Activated T-cell treated with anti-CD3 and anti-CD28 coated beads, Interleukin-2, amount 50 U/mL, for 24 hours (primary cell): ENCODE results near the gene SULF2.

ENCODE experiments used
- DNase-seq: peaks from one replicate; pipeline ENCODE4 v3.0.0-alpha.2; 2020
- H3K27ac Mint-ChIP-seq: 2 replicates; pipeline ENCODE4 v1.8.0; 2020; ENCODE audit warnings: mild to moderate bottlenecking, mixed read lengths
- H3K27me3 Mint-ChIP-seq: 2 replicates; pipeline ENCODE4 v1.8.0; 2020; ENCODE audit warnings: mixed read lengths
- H3K36me3 Mint-ChIP-seq: 2 replicates; pipeline ENCODE4 v1.8.0; 2020; ENCODE audit warnings: low read depth, mixed read lengths
- H3K4me1 Mint-ChIP-seq: 2 replicates; pipeline ENCODE4 v1.8.0; 2020; ENCODE audit warnings: low read depth, mixed read lengths
- H3K4me3 Mint-ChIP-seq: 2 replicates; pipeline ENCODE4 v1.8.0; 2020; ENCODE audit warnings: mild to moderate bottlenecking, moderate library complexity, mixed read lengths
- H3K9me3 Mint-ChIP-seq: 2 replicates; pipeline ENCODE4 v1.8.0; 2020; ENCODE audit warnings: mixed read lengths

Gene SULF2

DNA sequence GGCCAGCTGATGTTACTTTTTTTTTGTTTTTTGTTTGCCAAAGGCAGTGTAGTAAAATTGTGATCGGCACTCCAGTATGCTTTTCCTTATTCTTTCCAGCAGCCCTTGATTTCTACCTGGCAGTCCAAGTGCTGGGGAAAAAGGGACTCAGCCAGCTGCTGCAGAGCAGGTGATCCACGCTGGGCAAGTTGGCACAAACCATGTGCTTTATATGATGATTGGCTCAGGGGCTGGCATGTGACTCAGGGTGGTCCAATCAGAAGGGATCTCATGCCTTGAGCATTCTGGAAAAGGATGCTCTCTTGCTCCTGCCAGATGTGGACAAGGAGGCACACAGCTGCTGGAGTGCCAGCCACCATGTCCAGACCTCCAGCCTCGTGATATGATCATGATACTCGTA, 54.5 kb downstream of the SULF2 start:
- Mint-ChIP-seq H3K4me3 (no peak overlapping the region), H3K4me1 (peaks cover 32% of the 10 kb centered on the region), H3K36me3 (no peaks in the 10 kb centered on the region), H3K9me3 (no peaks in the 10 kb centered on the region), H3K27me3 (no peaks in the 10 kb centered on the region), H3K27ac (no peak overlapping the region)
- no peak for DNase-seq

DNA sequence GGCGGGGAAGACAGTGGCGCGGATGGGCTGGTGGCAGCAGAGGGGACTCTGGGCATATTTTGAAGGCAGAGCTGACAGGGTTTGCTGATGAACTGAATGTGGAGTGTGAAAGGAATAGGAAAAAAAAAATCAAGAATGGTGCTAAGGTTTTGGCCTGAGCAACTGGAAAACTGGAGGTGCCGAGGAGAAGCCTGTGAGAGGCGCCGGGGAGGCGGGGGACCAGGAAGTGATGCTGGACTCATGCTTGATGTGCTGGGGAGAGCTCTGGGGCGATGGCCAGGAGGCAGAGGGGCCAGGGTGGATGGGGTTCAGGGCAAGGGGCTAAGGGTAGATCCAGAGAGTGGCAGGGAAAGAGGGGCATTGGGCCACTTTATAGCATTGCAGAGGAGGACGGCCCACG, 55.8 kb downstream of the SULF2 start:
- Mint-ChIP-seq H3K4me1 (peaks cover 42% of the 10 kb centered on the region), H3K27me3 (no peaks in the 10 kb centered on the region), H3K9me3 (no peaks in the 10 kb centered on the region), H3K4me3 (no peak overlapping the region), H3K27ac (no peak overlapping the region), H3K36me3 (no peaks in the 10 kb centered on the region)
- DNase-seq = no peak

DNA sequence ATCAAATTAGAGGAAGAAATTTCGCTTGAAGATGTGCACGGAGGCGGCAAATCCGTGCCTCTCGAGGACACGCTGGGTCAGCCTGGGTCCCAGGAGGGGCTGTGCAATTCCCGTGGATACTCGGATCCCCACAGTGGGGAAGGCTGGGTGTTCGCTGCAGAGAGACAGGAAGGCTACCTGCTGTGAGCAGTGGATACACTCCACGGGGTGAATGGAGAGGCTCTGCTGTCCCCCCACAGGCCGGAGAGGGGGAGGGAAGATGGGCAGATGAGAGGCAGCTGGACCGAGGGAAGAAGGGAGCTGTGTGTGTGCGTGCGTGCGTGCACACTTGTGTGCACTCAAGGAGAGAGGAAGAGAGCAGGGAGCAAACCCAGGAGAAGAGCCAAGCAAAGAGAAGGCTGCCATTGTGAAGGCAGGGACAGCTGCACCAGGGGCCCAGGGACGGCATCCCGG, 57.3 kb downstream of the SULF2 start:
- H3K9me3 Mint-ChIP-seq = no peaks in the 10 kb centered on the region
- H3K4me1 Mint-ChIP-seq = peaks cover 42% of the 10 kb centered on the region
- peak overlapping the region; percentile 91 for H3K27ac Mint-ChIP-seq
- H3K36me3 Mint-ChIP-seq = no peaks in the 10 kb centered on the region
- peak overlapping the region; percentile 52 for H3K4me3 Mint-ChIP-seq
- DNase-seq = no peak
- no peaks in the 10 kb centered on the region for H3K27me3 Mint-ChIP-seq

DNA sequence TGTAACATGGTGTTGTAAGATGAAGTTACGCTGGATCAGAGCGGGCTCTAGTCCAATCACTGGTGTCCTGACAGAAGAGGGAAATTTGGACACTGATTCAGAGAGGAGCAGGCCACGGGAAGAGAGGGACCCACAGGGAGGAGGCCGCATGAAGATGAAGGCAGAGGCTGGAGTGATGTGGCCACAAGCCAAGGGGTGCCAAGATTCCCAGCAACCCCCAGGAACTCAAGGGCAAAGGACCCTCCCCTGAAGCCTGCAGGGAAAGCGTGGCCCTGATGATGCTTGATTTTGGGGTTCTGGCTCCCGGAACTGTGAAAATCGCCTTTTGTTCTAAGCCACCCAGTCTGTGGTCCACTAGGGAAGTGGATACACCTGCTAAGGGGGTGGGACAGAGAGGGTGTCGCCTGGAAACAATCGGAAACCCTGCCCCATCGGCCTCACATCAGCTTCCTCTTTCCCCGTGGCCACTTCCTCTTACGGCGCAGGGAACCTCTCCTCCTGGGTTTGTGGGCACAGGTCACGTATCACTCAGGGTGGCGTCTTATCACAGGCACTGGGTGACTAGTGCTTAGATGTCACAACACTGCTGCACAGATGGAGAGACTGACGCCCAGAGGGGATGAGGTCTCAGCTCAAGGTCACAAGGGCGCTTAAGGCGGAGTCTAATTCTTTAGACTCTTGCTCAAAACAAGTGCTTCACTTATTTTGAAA, 58.0 kb downstream of the SULF2 start:
- H3K4me3 Mint-ChIP-seq = peak overlapping the region; percentile 52
- peak overlapping the region; percentile 91 for H3K27ac Mint-ChIP-seq
- H3K27me3 Mint-ChIP-seq = no peaks in the 10 kb centered on the region
- no peaks in the 10 kb centered on the region for H3K9me3 Mint-ChIP-seq
- DNase-seq = peak; percentile 75
- peaks cover 42% of the 10 kb centered on the region for H3K4me1 Mint-ChIP-seq
- H3K36me3 Mint-ChIP-seq = no peaks in the 10 kb centered on the region

- Mint-ChIP-seq H3K4me1 (peaks cover 42% of the 10 kb centered on the region), H3K27ac (peak overlapping the region; percentile 91), H3K36me3 (no peaks in the 10 kb centered on the region), H3K27me3 (no peaks in the 10 kb centered on the region), H3K4me3 (no peak overlapping the region), H3K9me3 (no peaks in the 10 kb centered on the region)
- no peak for DNase-seq
Observed at GRCh38 chr20:47726632-47727031, 58.6 kb downstream of the SULF2 start.

DNA sequence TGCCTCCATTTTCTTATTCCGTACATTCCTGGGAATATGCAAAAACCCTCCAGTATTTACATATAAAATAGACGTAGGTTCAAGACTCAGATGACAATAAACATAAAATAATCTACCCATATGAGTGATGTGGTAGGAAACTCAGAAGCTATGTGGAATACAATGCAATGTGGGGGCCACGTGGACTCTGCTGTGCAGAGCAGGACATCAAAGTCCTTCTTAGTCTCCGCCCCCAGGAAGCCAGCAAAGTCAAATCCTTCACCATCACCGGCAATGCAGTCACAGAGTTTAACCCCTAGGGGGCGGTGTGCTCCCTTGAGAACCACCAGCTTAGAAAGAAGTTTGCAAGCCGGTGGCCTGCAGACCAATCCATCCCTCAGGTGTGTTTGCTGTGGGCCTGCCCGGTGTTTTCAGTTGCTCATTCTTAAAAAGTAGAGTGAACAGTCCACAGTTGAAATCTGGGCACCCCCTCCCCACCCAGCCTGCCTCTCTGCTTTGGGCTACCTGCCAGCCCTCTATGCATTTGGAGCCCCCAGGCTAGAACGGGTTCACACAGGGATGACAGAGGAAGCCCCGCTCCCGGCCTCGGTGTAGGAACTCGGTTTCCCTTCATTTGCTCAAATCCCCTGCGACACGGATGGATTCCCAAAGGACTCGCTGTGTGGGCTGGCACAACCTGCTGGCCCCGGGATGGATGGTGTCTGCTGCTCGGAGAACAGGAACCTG, 59.9 kb downstream of the SULF2 start:
- Mint-ChIP-seq H3K27ac (no peak overlapping the region), H3K27me3 (no peaks in the 10 kb centered on the region), H3K4me1 (peaks cover 42% of the 10 kb centered on the region)

GRCh38 chr20:47724910-47725247, 60.4 kb downstream of the SULF2 start:
- Mint-ChIP-seq H3K4me3 (no peak overlapping the region), H3K27me3 (no peaks in the 10 kb centered on the region), H3K27ac (no peak overlapping the region), H3K4me1 (peaks cover 42% of the 10 kb centered on the region), H3K36me3 (no peaks in the 10 kb centered on the region), H3K9me3 (no peaks in the 10 kb centered on the region)
- no peak for DNase-seq

More for the DNA sequence above, 59.9 kb downstream of the SULF2 start:
- Mint-ChIP-seq H3K9me3 (no peaks in the 10 kb centered on the region), H3K4me3 (no peak overlapping the region), H3K36me3 (no peaks in the 10 kb centered on the region)
- peak; percentile 80 for DNase-seq

DNA sequence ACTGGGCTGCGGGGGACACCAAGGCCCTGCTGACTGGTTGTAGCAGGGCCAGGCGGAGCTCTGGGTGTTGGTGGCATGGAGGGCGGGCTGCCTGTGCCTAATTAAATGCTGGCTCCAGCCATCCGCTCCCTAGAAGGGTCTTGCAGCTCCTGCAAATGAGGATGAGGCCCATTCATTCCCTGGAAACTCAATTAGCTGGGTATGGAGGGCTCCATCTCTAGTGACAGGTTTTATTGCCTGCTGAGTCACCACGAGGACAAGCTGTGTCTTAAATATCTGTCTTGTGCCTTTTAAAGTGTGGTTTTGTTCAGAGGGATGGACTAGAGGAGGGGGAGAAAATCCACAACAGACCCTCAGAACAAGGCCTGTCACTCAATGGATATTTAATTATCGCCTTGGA, 60.9 kb downstream of the SULF2 start:
- no peak overlapping the region for H3K27ac Mint-ChIP-seq
- no peaks in the 10 kb centered on the region for H3K9me3 Mint-ChIP-seq
- H3K27me3 Mint-ChIP-seq = no peaks in the 10 kb centered on the region

GRCh38 chr20:47723322-47723721, 62.0 kb downstream of the SULF2 start:
- no peak overlapping the region for H3K4me3 Mint-ChIP-seq
- H3K27me3 Mint-ChIP-seq = no peaks in the 10 kb centered on the region
- no peak overlapping the region for H3K27ac Mint-ChIP-seq
- no peaks in the 10 kb centered on the region for H3K9me3 Mint-ChIP-seq
- no peaks in the 10 kb centered on the region for H3K36me3 Mint-ChIP-seq
- H3K4me1 Mint-ChIP-seq = peaks cover 31% of the 10 kb centered on the region
- DNase-seq = no peak

More for the DNA sequence above, 60.9 kb downstream of the SULF2 start:
- Mint-ChIP-seq H3K4me1 (peaks cover 40% of the 10 kb centered on the region), H3K36me3 (no peaks in the 10 kb centered on the region), H3K4me3 (no peak overlapping the region)
- DNase-seq = no peak

DNA sequence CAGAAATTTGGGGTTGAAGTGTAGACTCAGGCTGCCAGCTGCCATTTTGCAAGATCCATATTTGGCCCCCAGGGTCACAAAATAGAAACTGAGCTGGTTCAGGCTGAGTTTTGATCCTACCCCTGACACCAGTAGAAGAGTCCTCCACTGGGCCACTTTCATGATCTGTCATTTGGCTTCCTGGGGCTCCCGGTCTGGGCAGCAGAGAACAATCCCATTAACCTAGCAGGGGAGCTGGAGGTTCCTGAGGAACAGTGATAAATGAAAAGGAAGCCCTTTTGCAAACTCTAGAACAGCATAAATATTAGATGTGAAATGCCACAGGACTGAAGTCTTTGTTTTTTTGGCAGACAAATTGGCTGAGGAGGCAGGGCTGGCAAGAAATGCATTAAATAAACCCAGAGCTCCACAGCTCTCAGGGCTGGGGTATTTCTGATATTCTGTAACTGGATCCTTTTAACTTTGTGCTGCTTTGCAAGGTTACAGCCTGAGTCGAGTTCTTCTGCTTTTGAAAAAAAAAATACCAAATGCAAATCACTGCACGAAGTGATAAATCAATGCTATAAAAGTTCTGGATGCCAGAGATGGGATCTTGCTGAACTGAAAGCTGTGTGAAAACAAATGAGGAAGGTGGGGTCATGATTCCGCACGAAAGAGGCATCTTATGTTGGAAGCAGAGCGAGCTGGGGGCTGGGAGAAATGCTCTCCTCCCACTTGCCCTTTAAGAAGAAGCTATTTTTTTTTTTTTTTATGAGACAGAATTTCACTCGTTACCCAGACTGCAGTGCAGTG, 64.4 kb downstream of the SULF2 start:
- no peak for DNase-seq
- Mint-ChIP-seq H3K9me3 (no peaks in the 10 kb centered on the region), H3K27me3 (no peaks in the 10 kb centered on the region), H3K4me1 (peaks cover 11% of the 10 kb centered on the region), H3K27ac (no peak overlapping the region), H3K36me3 (no peaks in the 10 kb centered on the region), H3K4me3 (no peak overlapping the region)

DNA sequence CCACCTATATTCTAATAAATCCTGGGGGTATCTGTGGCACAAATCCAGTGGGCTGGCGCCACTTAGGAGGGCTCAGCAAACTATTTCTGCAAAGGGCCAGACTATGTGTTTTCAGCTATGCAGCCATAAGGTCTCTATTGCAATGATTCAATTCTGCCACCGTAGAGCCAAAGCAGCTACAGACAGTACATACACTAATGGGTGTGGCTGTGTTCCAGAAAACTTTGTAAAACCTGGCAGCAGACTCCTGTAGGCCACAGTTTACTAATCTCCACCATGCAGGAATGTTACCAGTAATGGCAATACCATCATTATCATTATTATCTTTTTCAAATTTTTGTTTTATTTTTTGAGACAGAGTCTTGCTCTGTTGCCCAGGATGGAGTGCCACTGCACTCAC, 65.7 kb downstream of the SULF2 start:
- Mint-ChIP-seq H3K4me1 (no peaks in the 10 kb centered on the region), H3K9me3 (no peaks in the 10 kb centered on the region), H3K27me3 (peaks cover 3% of the 10 kb centered on the region), H3K36me3 (no peaks in the 10 kb centered on the region), H3K4me3 (no peak overlapping the region), H3K27ac (no peak overlapping the region)
- DNase-seq = no peak

DNA sequence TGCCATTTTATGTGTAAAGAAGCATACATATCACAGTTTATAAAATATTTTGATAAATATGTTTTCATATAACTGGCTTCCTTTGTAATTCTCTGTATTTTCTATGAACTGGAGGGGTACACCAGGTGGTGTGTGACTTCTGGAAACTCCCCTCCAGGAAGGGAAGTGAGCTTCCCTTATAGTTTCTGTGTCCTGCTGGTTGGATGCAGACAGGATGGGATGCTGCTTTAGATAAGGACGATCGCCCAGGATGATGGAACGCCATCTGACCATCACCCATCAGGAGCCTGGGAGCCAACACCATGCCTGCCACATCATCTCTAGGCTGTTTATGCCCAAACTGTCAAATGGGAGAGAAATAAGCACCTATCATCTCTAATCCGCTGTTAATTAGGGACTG, 66.1 kb downstream of the SULF2 start:
- peaks cover 7% of the 10 kb centered on the region for H3K27me3 Mint-ChIP-seq

GRCh38 chr20:47718398-47718797, 66.9 kb downstream of the SULF2 start:
- Mint-ChIP-seq H3K27me3 (peaks cover 8% of the 10 kb centered on the region), H3K4me3 (no peak overlapping the region), H3K36me3 (no peaks in the 10 kb centered on the region), H3K9me3 (no peaks in the 10 kb centered on the region), H3K27ac (no peak overlapping the region), H3K4me1 (no peaks in the 10 kb centered on the region)
- DNase-seq = no peak

More for the DNA sequence above, 66.1 kb downstream of the SULF2 start:
- Mint-ChIP-seq H3K4me1 (no peaks in the 10 kb centered on the region), H3K36me3 (no peaks in the 10 kb centered on the region), H3K27ac (no peak overlapping the region), H3K9me3 (no peaks in the 10 kb centered on the region), H3K4me3 (no peak overlapping the region)
- no peak for DNase-seq

GRCh38 chr20:47717421-47717820, 67.9 kb downstream of the SULF2 start:
- Mint-ChIP-seq H3K9me3 (no peaks in the 10 kb centered on the region), H3K4me3 (no peak overlapping the region), H3K36me3 (no peaks in the 10 kb centered on the region), H3K27ac (no peak overlapping the region), H3K27me3 (peaks cover 8% of the 10 kb centered on the region), H3K4me1 (no peaks in the 10 kb centered on the region)
- DNase-seq = no peak
